ENCODE results near the gene BORCS8. TPM values are rescaled to one million over a fixed set of nuclear protein-coding genes. Genes with fewer than 3 reads are reported as not detected.

The BORCS8 gene
- total RNA-seq, 1 donor from 2014 or later, result 33.5 TPM

DNA sequence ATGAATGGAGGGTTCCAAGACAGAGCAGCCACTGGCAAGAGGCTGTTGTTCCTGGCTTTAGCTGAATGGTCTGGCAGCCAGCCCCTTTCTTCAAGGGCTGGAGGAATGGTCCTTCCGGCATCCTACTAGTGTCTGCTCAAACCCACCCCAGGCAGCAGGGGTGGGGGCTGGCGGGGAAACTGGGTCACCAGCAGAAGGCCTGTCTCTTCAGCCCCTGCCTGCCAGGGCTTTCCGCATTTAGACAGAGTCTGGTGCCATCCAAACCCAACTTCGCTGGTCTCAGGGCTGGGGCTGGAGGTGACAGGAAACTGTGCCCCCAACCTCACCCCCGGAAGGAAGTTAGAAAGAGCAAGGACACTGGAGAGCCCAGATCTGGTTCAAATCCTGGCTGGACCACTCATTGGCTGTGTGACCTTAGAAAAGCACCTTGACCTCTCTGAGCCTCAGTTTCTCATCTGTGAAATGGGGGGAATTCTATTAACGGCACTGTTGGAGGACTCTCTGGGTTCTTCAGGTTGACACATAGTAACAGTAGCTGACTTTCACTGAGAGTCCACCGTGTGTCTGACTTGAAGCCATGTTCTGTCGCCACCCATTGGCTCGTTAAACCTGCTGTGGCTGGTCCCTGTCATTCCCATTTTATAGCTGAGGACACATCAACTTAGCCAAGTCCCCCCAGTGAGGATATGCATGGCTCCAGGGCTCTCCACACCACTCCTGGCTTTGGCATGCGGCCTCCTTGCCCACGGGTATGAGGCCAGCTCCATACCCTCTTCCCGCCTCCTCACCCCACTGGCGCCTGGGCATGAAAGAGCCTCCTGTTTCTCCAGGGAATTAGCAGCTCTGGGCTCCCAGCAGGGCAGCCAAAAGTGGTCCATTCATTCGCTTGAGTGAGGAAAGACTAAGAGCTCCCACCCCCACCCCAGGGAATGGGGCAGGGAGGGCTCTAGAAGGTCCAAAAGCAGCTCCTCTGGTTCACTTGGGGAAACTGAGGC is 13.8 kb upstream of the BORCS8 start:
- no peak overlapping the region for H3K27ac Mint-ChIP-seq (ENCODE audit: unreplicated experiment)
- Histone ChIP-seq H3K4me2 (ENCODE audit: low read length) (no peak overlapping the region), H3K9me3 (ENCODE audit: insufficient read depth, low read depth, low read length) (no peaks in the 10 kb centered on the region), H3K4me3 (ENCODE audit: insufficient read depth, low read depth, low read length) (no peak overlapping the region), H3K79me2 (ENCODE audit: insufficient read depth, low read length) (peaks cover 6% of the 10 kb centered on the region), H3K9ac (ENCODE audit: low read length) (no peak overlapping the region), H3K4me1 (ENCODE audit: insufficient read depth, low read length) (peaks cover 8% of the 10 kb centered on the region), H3K27ac (ENCODE audit: low read depth, low read length) (no peak overlapping the region), H3K27me3 (ENCODE audit: insufficient read depth, low read length) (peaks cover 4% of the 10 kb centered on the region), H3K36me3 (ENCODE audit: insufficient read depth, low read length) (no peaks in the 10 kb centered on the region), H4K20me1 (ENCODE audit: insufficient read depth, low read length) (no peaks in the 10 kb centered on the region), H2AFZ (ENCODE audit: low read depth, low read length) (no peak overlapping the region)
- H3K27me3 Mint-ChIP-seq (ENCODE audit: low read depth, unreplicated experiment), result peaks cover 31% of the 10 kb centered on the region
- no peak overlapping the region for H3K4me3 Mint-ChIP-seq (ENCODE audit: unreplicated experiment)
- TF ChIP-seq, protein P1, sequence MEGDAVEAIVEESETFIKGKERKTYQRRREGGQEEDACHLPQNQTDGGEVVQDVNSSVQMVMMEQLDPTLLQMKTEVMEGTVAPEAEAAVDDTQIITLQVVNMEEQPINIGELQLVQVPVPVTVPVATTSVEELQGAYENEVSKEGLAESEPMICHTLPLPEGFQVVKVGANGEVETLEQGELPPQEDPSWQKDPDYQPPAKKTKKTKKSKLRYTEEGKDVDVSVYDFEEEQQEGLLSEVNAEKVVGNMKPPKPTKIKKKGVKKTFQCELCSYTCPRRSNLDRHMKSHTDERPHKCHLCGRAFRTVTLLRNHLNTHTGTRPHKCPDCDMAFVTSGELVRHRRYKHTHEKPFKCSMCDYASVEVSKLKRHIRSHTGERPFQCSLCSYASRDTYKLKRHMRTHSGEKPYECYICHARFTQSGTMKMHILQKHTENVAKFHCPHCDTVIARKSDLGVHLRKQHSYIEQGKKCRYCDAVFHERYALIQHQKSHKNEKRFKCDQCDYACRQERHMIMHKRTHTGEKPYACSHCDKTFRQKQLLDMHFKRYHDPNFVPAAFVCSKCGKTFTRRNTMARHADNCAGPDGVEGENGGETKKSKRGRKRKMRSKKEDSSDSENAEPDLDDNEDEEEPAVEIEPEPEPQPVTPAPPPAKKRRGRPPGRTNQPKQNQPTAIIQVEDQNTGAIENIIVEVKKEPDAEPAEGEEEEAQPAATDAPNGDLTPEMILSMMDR (IDR thresholded peaks at IDR 0.05; ENCODE audit: insufficient read depth, low read depth, low read length), result no peak
- no peak for TF ChIP-seq EZH2 (IDR thresholded peaks at IDR 0.05; ENCODE audit: insufficient read depth, low read length)
- peaks cover 10% of the 10 kb centered on the region for H3K36me3 Mint-ChIP-seq (ENCODE audit: low read depth, unreplicated experiment)
- FAIRE-seq (no peak), DNase-seq (ENCODE audit: low read depth) (no peak)
- H3K4me1 Mint-ChIP-seq (ENCODE audit: low read depth, unreplicated experiment), result no peaks in the 10 kb centered on the region
- peaks cover 6% of the 10 kb centered on the region for H3K9me3 Mint-ChIP-seq (ENCODE audit: unreplicated experiment)

DNA sequence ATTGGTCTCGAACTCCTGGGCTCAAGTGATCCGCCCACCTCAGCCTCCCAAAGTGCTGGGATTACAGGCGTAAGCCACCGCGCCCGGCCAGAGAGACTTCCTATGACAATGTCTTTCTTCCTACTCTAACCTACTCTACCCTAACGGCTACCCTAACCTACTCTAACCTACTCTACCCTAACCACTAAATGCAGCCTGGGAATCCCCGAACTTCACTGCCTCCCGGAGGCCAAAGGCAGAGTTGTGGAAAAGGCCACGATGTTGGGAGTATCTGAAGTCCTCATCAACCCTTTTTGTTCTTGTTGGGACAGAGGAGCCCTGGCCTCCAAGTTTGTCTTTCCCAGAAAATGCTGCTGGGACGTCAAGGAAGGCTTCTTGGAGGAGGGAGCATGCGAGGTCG is 12.2 kb upstream of the BORCS8 start:
- H3K9me3 ChIP-seq (ENCODE audit: insufficient read depth, low read depth, low read length), result no peaks in the 10 kb centered on the region
- Mint-ChIP-seq H3K4me3 (ENCODE audit: unreplicated experiment) (peak overlapping the region; percentile 90), H3K27me3 (ENCODE audit: low read depth, unreplicated experiment) (peaks cover 20% of the 10 kb centered on the region), H3K27ac (ENCODE audit: unreplicated experiment) (no peak overlapping the region), H3K36me3 (ENCODE audit: low read depth, unreplicated experiment) (peaks cover 13% of the 10 kb centered on the region), H3K9me3 (ENCODE audit: unreplicated experiment) (peaks cover 6% of the 10 kb centered on the region), H3K4me1 (ENCODE audit: low read depth, unreplicated experiment) (no peaks in the 10 kb centered on the region)
- no peak overlapping the region for H3K9ac ChIP-seq (ENCODE audit: low read length)
- H3K79me2 ChIP-seq (ENCODE audit: insufficient read depth, low read length), result peaks cover 6% of the 10 kb centered on the region
- TF ChIP-seq, protein P1 (IDR thresholded peaks at IDR 0.05; ENCODE audit: insufficient read depth, low read depth, low read length), result no peak
- no peak for TF ChIP-seq EZH2 (IDR thresholded peaks at IDR 0.05; ENCODE audit: insufficient read depth, low read length)
- peaks cover 4% of the 10 kb centered on the region for H3K27me3 ChIP-seq (ENCODE audit: insufficient read depth, low read length)
- H3K4me3 ChIP-seq (ENCODE audit: insufficient read depth, low read depth, low read length), result no peak overlapping the region
- H2AFZ ChIP-seq (ENCODE audit: low read depth, low read length), result no peak overlapping the region
- H3K36me3 ChIP-seq (ENCODE audit: insufficient read depth, low read length), result no peaks in the 10 kb centered on the region
- H3K4me1 ChIP-seq (ENCODE audit: insufficient read depth, low read length), result peaks cover 8% of the 10 kb centered on the region
- H4K20me1 ChIP-seq (ENCODE audit: insufficient read depth, low read length), result peaks cover 5% of the 10 kb centered on the region
- FAIRE-seq, result no peak
- H3K4me2 ChIP-seq (ENCODE audit: low read length), result no peak overlapping the region
- no peak for DNase-seq (ENCODE audit: low read depth)
- H3K27ac ChIP-seq (ENCODE audit: low read depth, low read length), result no peak overlapping the region

Measured in astrocyte (in vitro differentiated cells and primary cell).